IPS-18a (cell line): Measurements from ENCODE around the gene PANX2.
"Not testable (repeated sequence)": the region's sequence is repeated elsewhere in the genome, so short reads cannot be mapped to it uniquely, and the experiment has no call there.

Experiments
- H3K27ac ChIP-seq: one replicate; pipeline ENCODE4 v1.5.1; 2013; ENCODE audit warnings: low read length
- H3K27me3 ChIP-seq: one replicate; pipeline ENCODE4 v1.6.1; 2013; ENCODE audit warnings: mild to moderate bottlenecking, low read length; ENCODE audit not compliant: control insufficient read depth, insufficient read depth
- H3K36me3 ChIP-seq: one replicate; pipeline ENCODE4 v1.6.1; 2013; ENCODE audit warnings: low read depth, low read length; ENCODE audit not compliant: control insufficient read depth
- H3K4me1 ChIP-seq: one replicate; pipeline ENCODE4 v1.6.1; 2013; ENCODE audit warnings: low read depth, low read length; ENCODE audit not compliant: control insufficient read depth
- H3K4me3 ChIP-seq: one replicate; pipeline ENCODE4 v1.5.1; 2013; ENCODE audit warnings: low read length
- H3K9ac ChIP-seq: one replicate; pipeline ENCODE4 v1.6.1; 2013; ENCODE audit warnings: mild to moderate bottlenecking, low read length, moderate library complexity
- H3K9me3 ChIP-seq: one replicate; pipeline ENCODE4 v1.6.1; 2013; ENCODE audit warnings: low read depth, low read length; ENCODE audit not compliant: control insufficient read depth

The PANX2 gene

GRCh38 chr22:50200461-50201190 is 30.1 kb downstream of the PANX2 start, which contains the start of gene SELENOO:
Gene SELENOO, plus strand, starts transcription at chr22:50201011. Its CDS starts 26 bp downstream, at chr22:50201037.
- peak within 1 kb of the TSS; percentile 69 for H3K4me3 ChIP-seq
- peaks cover 5% of the 10 kb centered on the region for H3K4me1 ChIP-seq
- no peaks in the 10 kb centered on the region for H3K27me3 ChIP-seq
- peaks cover 9% of the 10 kb centered on the region for H3K36me3 ChIP-seq
- peak within 1 kb of the TSS; percentile 39 for H3K9ac ChIP-seq
- H3K9me3 ChIP-seq: no peaks in the 10 kb centered on the region
- H3K27ac ChIP-seq: no peak within 1 kb of the TSS

GRCh38 chr22:50201191-50202129 is 30.9 kb downstream of the PANX2 start:
- peak overlapping the region; percentile 39 for H3K9ac ChIP-seq

GRCh38 chr22:50202130-50202666 is 31.7 kb downstream of the PANX2 start:
- Histone ChIP-seq H3K9ac (no peak overlapping the region), H3K9me3 (no peaks in the 10 kb centered on the region), H3K4me1 (peaks cover 9% of the 10 kb centered on the region), H3K36me3 (peaks cover 13% of the 10 kb centered on the region), H3K27me3 (no peaks in the 10 kb centered on the region), H3K4me3 (peak overlapping the region; percentile 69), H3K27ac (no peak overlapping the region)

More at GRCh38 chr22:50201191-50202129, 30.9 kb downstream of the PANX2 start:
- no peak overlapping the region for H3K27ac ChIP-seq
- peak overlapping the region; percentile 69 for H3K4me3 ChIP-seq
- H3K27me3 ChIP-seq: no peaks in the 10 kb centered on the region
- H3K9me3 ChIP-seq: no peaks in the 10 kb centered on the region
- peaks cover 9% of the 10 kb centered on the region for H3K4me1 ChIP-seq
- peaks cover 12% of the 10 kb centered on the region for H3K36me3 ChIP-seq

- peaks cover 19% of the 10 kb centered on the region for H3K36me3 ChIP-seq
- no peak overlapping the region for H3K4me3 ChIP-seq
- H3K9me3 ChIP-seq: no peaks in the 10 kb centered on the region
- H3K27ac ChIP-seq: no peak overlapping the region
- H3K27me3 ChIP-seq: no peaks in the 10 kb centered on the region
- peaks cover 9% of the 10 kb centered on the region for H3K4me1 ChIP-seq
- no peak overlapping the region for H3K9ac ChIP-seq
Measured at GRCh38 chr22:50203288-50203687, 32.8 kb downstream of the PANX2 start.

- no peak overlapping the region for H3K9ac ChIP-seq
- H3K9me3 ChIP-seq: no peaks in the 10 kb centered on the region
- H3K36me3 ChIP-seq: peaks cover 19% of the 10 kb centered on the region
- no peak overlapping the region for H3K27ac ChIP-seq
- H3K27me3 ChIP-seq: no peaks in the 10 kb centered on the region
- H3K4me1 ChIP-seq: peaks cover 9% of the 10 kb centered on the region
- no peak overlapping the region for H3K4me3 ChIP-seq
Measured at GRCh38 chr22:50204571-50204970, 34.0 kb downstream of the PANX2 start.

GRCh38 chr22:50204998-50205397 is 34.5 kb downstream of the PANX2 start:
- H3K4me1 ChIP-seq, H3K4me3 ChIP-seq, H3K9me3 ChIP-seq, H3K27ac ChIP-seq, H3K9ac ChIP-seq, H3K27me3 ChIP-seq: not testable (repeated sequence)
- H3K36me3 ChIP-seq: peaks cover 19% of the 10 kb centered on the region

GRCh38 chr22:50205781-50206569 is 35.4 kb downstream of the PANX2 start:
- Histone ChIP-seq H3K9me3 (no peaks in the 10 kb centered on the region), H3K27me3 (no peaks in the 10 kb centered on the region), H3K27ac (no peak overlapping the region), H3K4me1 (peaks cover 9% of the 10 kb centered on the region), H3K9ac (no peak overlapping the region), H3K36me3 (peaks cover 21% of the 10 kb centered on the region), H3K4me3 (no peak overlapping the region)

- H3K36me3 ChIP-seq: peaks cover 27% of the 10 kb centered on the region
- H3K27me3 ChIP-seq: no peaks in the 10 kb centered on the region
- H3K9me3 ChIP-seq: no peaks in the 10 kb centered on the region
- H3K4me1 ChIP-seq: peaks cover 9% of the 10 kb centered on the region
- H3K4me3 ChIP-seq: no peak overlapping the region
- no peak overlapping the region for H3K27ac ChIP-seq
- H3K9ac ChIP-seq: no peak overlapping the region
Measured at GRCh38 chr22:50206599-50206998, 36.1 kb downstream of the PANX2 start.

GRCh38 chr22:50207383-50208140 is 37.0 kb downstream of the PANX2 start:
- no peaks in the 10 kb centered on the region for H3K9me3 ChIP-seq
- peaks cover 4% of the 10 kb centered on the region for H3K4me1 ChIP-seq
- H3K27ac ChIP-seq: no peak overlapping the region
- H3K4me3 ChIP-seq: no peak overlapping the region
- no peaks in the 10 kb centered on the region for H3K27me3 ChIP-seq
- peaks cover 27% of the 10 kb centered on the region for H3K36me3 ChIP-seq
- no peak overlapping the region for H3K9ac ChIP-seq

GRCh38 chr22:50208430-50208938 is 38.0 kb downstream of the PANX2 start:
- Histone ChIP-seq H3K36me3 (peaks cover 35% of the 10 kb centered on the region), H3K27me3 (no peaks in the 10 kb centered on the region), H3K9ac (no peak overlapping the region), H3K27ac (no peak overlapping the region), H3K4me3 (no peak overlapping the region), H3K9me3 (no peaks in the 10 kb centered on the region), H3K4me1 (peaks cover 4% of the 10 kb centered on the region)
